A549 (cell line): Measurements from ENCODE around the gene COBL. TPM values are rescaled to one million over a fixed set of nuclear protein-coding genes. Genes with fewer than 3 reads are reported as not detected.

Experiments
- ATAC-seq, 2 experiments: fragments of 200-7000 bp in 1 of 2; fragments of >200 bp in 1 of 2; cut with Nextera tagmentation in 1 of 2; cut with Tn5 transposase in 1 of 2; 3 replicates each; pipeline versions ENCODE4 v1.8.0 to v1.9.1; 2018 to 2020; ENCODE audit warnings: mild to moderate bottlenecking in 1 of 2, moderate library complexity in 1 of 2
- CTCF ChIA-PET: fragments of 300-600 bp; sonication (Branson Sonifier 250); formaldehyde crosslinking; extraction: SDS; loops from one replicate; lab custom pipeline; 2021; ENCODE audit warnings: antibody characterized with exemption, inconsistent platforms; lab: Yijun Ruan, JAX
- POLR2A ChIA-PET: fragments of 350-600 bp; formaldehyde crosslinking; extraction: SDS; loops from one replicate; lab custom pipeline; 2021; ENCODE audit warnings: antibody characterized with exemption, inconsistent platforms; lab: Yijun Ruan, JAX
- DNase-seq, 2 experiments: peaks; one replicate each; pipeline versions ENCODE4 v3.0.0 to v3.0.0-alpha.2; 2011 to 2016; ENCODE audit warnings: low read depth in 1 of 2, low spot score in 1 of 2
- FAIRE-seq: peaks from 2 replicates; lab custom pipeline; 2011; peaks lifted over from hg19 to GRCh38; lab: Jason Lieb, UNC
- H3K27ac ChIP-seq, 2 experiments: fragments of >200 bp; sonication (Bioruptor Twin); formaldehyde crosslinking; 3 replicates each; pipeline ENCODE4 v1.5.1; 2016 to 2017
- H3K4me1 ChIP-seq: fragments of >200 bp; sonication (Bioruptor Twin); formaldehyde crosslinking; 3 replicates; pipeline ENCODE4 v1.6.1; 2016
- H3K4me2 ChIP-seq: fragments of >200 bp; sonication (Bioruptor Twin); formaldehyde crosslinking; 3 replicates; pipeline ENCODE4 v1.6.1; 2016
- H3K4me3 ChIP-seq: fragments of >200 bp; sonication (Bioruptor Twin); formaldehyde crosslinking; 3 replicates; pipeline ENCODE4 v1.5.1; 2016
- H3K9me3 ChIP-seq: fragments of >200 bp; sonication (Bioruptor Twin); formaldehyde crosslinking; 3 replicates; pipeline ENCODE4 v1.6.1; 2016
- BHLHE40 ChIP-seq: IDR thresholded peaks from 2 replicates; pipeline ENCODE4 v1.6.1; 2012; ENCODE audit warnings: low read depth, low read length, inconsistent platforms
- CBX2 ChIP-seq: fragments of 200-600 bp; sonication (generic); IDR thresholded peaks from 2 replicates; pipeline ENCODE4 v1.6.1; 2016; ENCODE audit warnings: low read depth, mild to moderate bottlenecking, borderline replicate concordance
- CBX8 ChIP-seq: fragments of 200-600 bp; sonication (generic); IDR thresholded peaks from 2 replicates; pipeline ENCODE4 v1.6.1; 2016
- EHMT2 ChIP-seq: fragments of 200-600 bp; sonication (generic); IDR thresholded peaks from 2 replicates; pipeline ENCODE4 v1.6.1; 2016; ENCODE audit warnings: antibody characterized with exemption, low read depth, mild to moderate bottlenecking, moderate library complexity
- FOSB ChIP-seq: fragments of 250-450 bp; sonication (Bioruptor Pico); IDR thresholded peaks from 2 replicates; pipeline ENCODE4 v1.5.0; 2020; ENCODE audit warnings: mild to moderate bottlenecking, moderate library complexity
- FOSL2 ChIP-seq, 2 experiments: fragments of 450-650 bp in 1 of 2; fragments of >200 bp in 1 of 2; sonication (Bioruptor Twin) in 1 of 2; formaldehyde crosslinking; IDR thresholded peaks; 2 replicates each; pipeline versions ENCODE4 v1.5.0 to v1.6.1; 2016 to 2020; ENCODE audit warnings: mild to moderate bottlenecking in 1 of 2, moderate library complexity in 1 of 2
- HEYL ChIP-seq: fragments of 250-450 bp; sonication (Bioruptor Pico); IDR thresholded peaks from 2 replicates; pipeline ENCODE4 v1.8.0; 2021; ENCODE audit warnings: mild to moderate bottlenecking, moderate library complexity
- HOXB13 ChIP-seq: fragments of 250-450 bp; sonication (Bioruptor Pico); IDR thresholded peaks from 2 replicates; pipeline ENCODE4 v1.5.0; 2020; ENCODE audit warnings: low read depth, mild to moderate bottlenecking, moderate library complexity
- JUNB ChIP-seq: fragments of >200 bp; sonication (Bioruptor Twin); formaldehyde crosslinking; IDR thresholded peaks from 2 replicates; pipeline ENCODE4 v1.6.1; 2016
- KDM1A ChIP-seq: fragments of 200-600 bp; sonication (generic); IDR thresholded peaks from 2 replicates; pipeline ENCODE4 v1.6.1; 2016; ENCODE audit warnings: low read depth, mild to moderate bottlenecking
- KDM5A ChIP-seq: fragments of 200-600 bp; sonication (generic); IDR thresholded peaks from 2 replicates; pipeline ENCODE4 v1.6.1; 2016; ENCODE audit warnings: antibody characterized with exemption, mild to moderate bottlenecking
- NR3C1 ChIP-seq: fragments of >200 bp; sonication (Bioruptor Twin); formaldehyde crosslinking; IDR thresholded peaks from 3 replicates; pipeline ENCODE4 v1.6.1; 2017
- PBX3 ChIP-seq: IDR thresholded peaks from 2 replicates; pipeline ENCODE4 v1.6.1; 2012
- PHF8 ChIP-seq: fragments of 200-600 bp; sonication (generic); IDR thresholded peaks from 2 replicates; pipeline ENCODE4 v1.6.1; 2016; ENCODE audit warnings: low read depth, mild to moderate bottlenecking, antibody characterized with exemption, moderate library complexity, borderline replicate concordance
- POLR2A ChIP-seq: IDR thresholded peaks from 2 replicates; pipeline ENCODE4 v1.6.1; 2012; ENCODE audit warnings: mild to moderate bottlenecking, low read length
- RAD21 ChIP-seq, 2 experiments: fragments of >200 bp in 1 of 2; sonication (Bioruptor Twin) in 1 of 2; formaldehyde crosslinking in 1 of 2; IDR thresholded peaks in 1 of 2; conservative IDR thresholded peaks in 1 of 2; 2 replicates in 1 of 2; 3 replicates in 1 of 2; pipeline ENCODE4 v1.6.1; 2012 to 2018; ENCODE audit warnings: inconsistent platforms in 1 of 2
- WGBS: methylation state at CpG from one replicate; pipeline ENCODE4 v1.1.6; 2017; ENCODE audit errors: missing lambda C conversion rate; 5-methylcytosine and 5-hydroxymethylcytosine counted together
- polyA plus RNA-seq, 4 experiments: library from polyadenylated mRNA; depleted of rRNA in 3 of 4; stranded (reverse); fragments of >200 nt; fragmentation: RNase III in 1 of 4; extraction: RNeasy Plus Mini Kit Qiagen cat#74134 plus additional on column Dnase treatment in 1 of 4; gene quantifications; 2 replicates in 3 of 4; 3 replicates in 1 of 4; pipeline ENCODE4 v1.2.3, GENCODE V29; 2011 to 2017
- TF ChIP-seq, protein P1 (sequence below): fragments of 250-450 bp; sonication (Bioruptor Pico); IDR thresholded peaks from 2 replicates; pipeline ENCODE4 v1.5.0; 2021; ENCODE audit warnings: mild to moderate bottlenecking, moderate library complexity, borderline replicate concordance
- TF ChIP-seq, protein P2 (sequence below): fragments of 250-450 bp; sonication (Bioruptor Pico); IDR thresholded peaks from 2 replicates; pipeline ENCODE4 v1.5.0; 2020; ENCODE audit warnings: low read depth, mild to moderate bottlenecking, moderate library complexity

COBL gene
- polyA plus RNA-seq, 2 of the 4 experiments (the other 2 are of a cell fraction), result 1.5 to 7.4 TPM

- POLR2A ChIA-PET, result no interaction called here
- CTCF ChIA-PET, result interaction anchor here (0.6 to 1.6 kb wide), 2 partner anchors 40 to 163 kb away, joined by 3 to 4 read pairs; no protein-coding TSS in a partner anchor
- FAIRE-seq, result no peak
- no peak for DNase-seq
- WGBS, result 86% methylated on average over 6 of the region's 6 CpGs
- Histone ChIP-seq H3K4me2 (no peak overlapping the region), H3K9me3 (no peaks in the 10 kb centered on the region), H3K4me1 (no peaks in the 10 kb centered on the region), H3K27ac (no peak overlapping the region), H3K4me3 (no peak overlapping the region)
- ATAC-seq, result no peak
- no peak for TF ChIP-seq NR3C1
- TF ChIP-seq RAD21 (conservative IDR thresholded peaks at IDR 0.05 in 1 of 2, IDR thresholded peaks at IDR 0.05 in 1 of 2), result peak in 1 of 2 experiments; percentile 18; a peak in 1 of 5 replicates
- TF ChIP-seq PBX3, result no peak
Observed at GRCh38 chr7:50981743-50982142, 334.9 kb downstream of the COBL start.

DNA sequence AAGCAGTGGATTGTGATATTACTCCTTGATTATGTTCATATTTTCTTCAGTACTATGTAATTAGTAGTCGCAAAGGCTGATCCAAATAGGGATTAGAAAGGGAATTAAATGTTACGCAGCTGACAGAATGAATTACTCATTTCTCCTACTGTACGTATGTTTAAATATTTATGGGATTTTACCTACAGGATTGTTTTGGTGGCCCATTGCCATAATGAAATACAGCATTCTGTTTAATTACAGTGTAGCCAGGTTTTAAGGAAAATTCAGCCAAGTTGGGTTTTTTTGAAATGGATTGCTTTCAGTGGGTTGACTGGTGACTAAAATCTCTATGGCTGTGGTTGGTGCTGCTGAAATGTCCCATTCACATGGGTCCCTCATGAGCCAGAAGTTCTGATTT is 336.2 kb downstream of the COBL start:
- ChIA-PET CTCF (no interaction called here), POLR2A (no interaction called here)
- Histone ChIP-seq H3K4me2 (no peak overlapping the region), H3K4me3 (no peak overlapping the region), H3K27ac (no peak overlapping the region), H3K4me1 (no peaks in the 10 kb centered on the region), H3K9me3 (peaks cover 6% of the 10 kb centered on the region; the same call in 1 of the 3 replicates)
- TF ChIP-seq BHLHE40 (no peak), JUNB (no peak), CBX2 (no peak), EHMT2 (no peak), KDM1A (no peak), CBX8 (no peak), FOSB (CRISPR knock-in tag) (no peak)
- TF ChIP-seq, protein P1, sequence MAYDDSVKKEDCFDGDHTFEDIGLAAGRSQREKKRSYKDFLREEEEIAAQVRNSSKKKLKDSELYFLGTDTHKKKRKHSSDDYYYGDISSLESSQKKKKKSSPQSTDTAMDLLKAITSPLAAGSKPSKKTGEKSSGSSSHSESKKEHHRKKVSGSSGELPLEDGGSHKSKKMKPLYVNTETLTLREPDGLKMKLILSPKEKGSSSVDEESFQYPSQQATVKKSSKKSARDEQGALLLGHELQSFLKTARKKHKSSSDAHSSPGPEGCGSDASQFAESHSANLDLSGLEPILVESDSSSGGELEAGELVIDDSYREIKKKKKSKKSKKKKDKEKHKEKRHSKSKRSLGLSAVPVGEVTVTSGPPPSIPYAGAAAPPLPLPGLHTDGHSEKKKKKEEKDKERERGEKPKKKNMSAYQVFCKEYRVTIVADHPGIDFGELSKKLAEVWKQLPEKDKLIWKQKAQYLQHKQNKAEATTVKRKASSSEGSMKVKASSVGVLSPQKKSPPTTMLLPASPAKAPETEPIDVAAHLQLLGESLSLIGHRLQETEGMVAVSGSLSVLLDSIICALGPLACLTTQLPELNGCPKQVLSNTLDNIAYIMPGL (CRISPR knock-in tag), result no peak
- DNase-seq (no peak), ATAC-seq (no peak), FAIRE-seq (no peak)
- WGBS, result 86% methylated on average over 3 of the region's 3 CpGs

- Histone ChIP-seq H3K4me1 (no peaks in the 10 kb centered on the region), H3K4me2 (no peak overlapping the region), H3K4me3 (no peak overlapping the region), H3K27ac (no peak overlapping the region), H3K9me3 (peaks cover 6% of the 10 kb centered on the region; the same call in 1 of the 3 replicates)
- POLR2A ChIA-PET, result no interaction called here
- FAIRE-seq (no peak), ATAC-seq (peak; percentile 88 to 89), DNase-seq (peak; percentile 35 to 36)
- TF ChIP-seq PHF8 (no peak), POLR2A (no peak), JUNB (no peak), HEYL (CRISPR knock-in tag) (no peak), FOSB (CRISPR knock-in tag) (no peak), HOXB13 (CRISPR knock-in tag) (no peak), KDM5A (no peak), FOSL2 (IDR thresholded peaks at IDR 0.05) (no peak), FOSL2 (CRISPR knock-in tag; IDR thresholded peaks at IDR 0.05) (no peak), BHLHE40 (no peak), RAD21 (conservative IDR thresholded peaks at IDR 0.05 in 1 of 2, IDR thresholded peaks at IDR 0.05 in 1 of 2) (no peak)
- TF ChIP-seq, protein P2, sequence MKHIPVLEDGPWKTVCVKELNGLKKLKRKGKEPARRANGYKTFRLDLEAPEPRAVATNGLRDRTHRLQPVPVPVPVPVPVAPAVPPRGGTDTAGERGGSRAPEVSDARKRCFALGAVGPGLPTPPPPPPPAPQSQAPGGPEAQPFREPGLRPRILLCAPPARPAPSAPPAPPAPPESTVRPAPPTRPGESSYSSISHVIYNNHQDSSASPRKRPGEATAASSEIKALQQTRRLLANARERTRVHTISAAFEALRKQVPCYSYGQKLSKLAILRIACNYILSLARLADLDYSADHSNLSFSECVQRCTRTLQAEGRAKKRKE (CRISPR knock-in tag), result no peak
- WGBS, result 44% methylated on average over 2 of the region's 2 CpGs
- CTCF ChIA-PET, result interaction anchor here (1.4 to 2.5 kb wide), 2 partner anchors 10 kb away, joined by 3 to 5 read pairs; no protein-coding TSS in a partner anchor
Observed at GRCh38 chr7:50978633-50979215, 337.9 kb downstream of the COBL start.
